GM21381 (cell line): ENCODE data around the gene AQP5.

Experiments
- ATAC-seq: cut with Tn5 transposase; IDR thresholded peaks from one replicate; pipeline ENCODE4 v1.9.1; 2021; ENCODE audit warnings: mild to moderate bottlenecking, moderate library complexity; ENCODE audit not compliant: unreplicated experiment

The AQP5 gene

GRCh38 chr12:49961111-49961922, at the start of gene AQP5:
TSS of gene AQP5 (plus strand) at chr12:49961872. CDS start at chr12:49962018, 146 bp downstream.
- ATAC-seq, result no peak

- no peak for ATAC-seq
Measured at GRCh38 chr12:49912345-49913255, 49.1 kb upstream of the AQP5 start.

- no peak for ATAC-seq
Measured at GRCh38 chr12:49916129-49916919, 45.3 kb upstream of the AQP5 start.

GRCh38 chr12:49917166-49917787, 44.4 kb upstream of the AQP5 start:
- ATAC-seq, result no peak

- no peak for ATAC-seq
Measured at GRCh38 chr12:49917788-49918173, 43.9 kb upstream of the AQP5 start.

- no peak for ATAC-seq
Measured at GRCh38 chr12:49920241-49920914, 41.3 kb upstream of the AQP5 start.

- no peak for ATAC-seq
Measured at GRCh38 chr12:49920915-49921286, 40.8 kb upstream of the AQP5 start.

- ATAC-seq, result no peak
Measured at GRCh38 chr12:49921299-49921698, 40.4 kb upstream of the AQP5 start.

GRCh38 chr12:49921936-49922335, 39.7 kb upstream of the AQP5 start:
- no peak for ATAC-seq

- no peak for ATAC-seq
Measured at GRCh38 chr12:49922349-49923034, 39.2 kb upstream of the AQP5 start.

- ATAC-seq, result no peak
Measured at GRCh38 chr12:49923035-49923644, 38.5 kb upstream of the AQP5 start.

GRCh38 chr12:49923880-49924556, 37.7 kb upstream of the AQP5 start:
- no peak for ATAC-seq

- no peak for ATAC-seq
Measured at GRCh38 chr12:49924628-49925246, 36.9 kb upstream of the AQP5 start.

GRCh38 chr12:49925433-49926204, 36.1 kb upstream of the AQP5 start:
- no peak for ATAC-seq

GRCh38 chr12:49928471-49928870, 33.2 kb upstream of the AQP5 start:
- no peak for ATAC-seq

GRCh38 chr12:49929581-49929980, 32.1 kb upstream of the AQP5 start:
- ATAC-seq, result no peak

- ATAC-seq, result no peak
Measured at GRCh38 chr12:49930515-49931288, 31.0 kb upstream of the AQP5 start.
